Measurements from ENCODE around the gene POMGNT2.

The POMGNT2 gene

DNA sequence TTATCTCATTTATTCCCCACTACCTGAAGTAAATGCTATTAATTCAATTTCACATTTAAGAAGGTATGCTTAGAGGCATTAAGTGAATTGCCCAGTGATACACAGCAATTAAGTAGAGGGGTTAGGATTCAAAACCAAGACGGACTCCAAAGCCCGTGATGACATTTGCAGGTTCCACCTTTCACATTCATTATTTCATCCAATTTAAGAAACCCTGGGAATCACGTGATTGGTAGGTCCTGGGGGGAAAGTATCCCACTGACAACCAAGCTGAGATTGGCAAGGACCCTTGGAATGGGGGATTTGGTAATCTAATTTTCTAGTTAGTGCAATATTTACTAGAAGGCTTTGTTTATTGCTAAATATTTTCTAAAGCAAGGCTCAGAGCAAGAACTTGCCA is 1.8 kb downstream of the POMGNT2 start:
- in situ Hi-C loops (cut with MboI; ENCODE audit: low sequenced_read_pairs): no loop called here

DNA sequence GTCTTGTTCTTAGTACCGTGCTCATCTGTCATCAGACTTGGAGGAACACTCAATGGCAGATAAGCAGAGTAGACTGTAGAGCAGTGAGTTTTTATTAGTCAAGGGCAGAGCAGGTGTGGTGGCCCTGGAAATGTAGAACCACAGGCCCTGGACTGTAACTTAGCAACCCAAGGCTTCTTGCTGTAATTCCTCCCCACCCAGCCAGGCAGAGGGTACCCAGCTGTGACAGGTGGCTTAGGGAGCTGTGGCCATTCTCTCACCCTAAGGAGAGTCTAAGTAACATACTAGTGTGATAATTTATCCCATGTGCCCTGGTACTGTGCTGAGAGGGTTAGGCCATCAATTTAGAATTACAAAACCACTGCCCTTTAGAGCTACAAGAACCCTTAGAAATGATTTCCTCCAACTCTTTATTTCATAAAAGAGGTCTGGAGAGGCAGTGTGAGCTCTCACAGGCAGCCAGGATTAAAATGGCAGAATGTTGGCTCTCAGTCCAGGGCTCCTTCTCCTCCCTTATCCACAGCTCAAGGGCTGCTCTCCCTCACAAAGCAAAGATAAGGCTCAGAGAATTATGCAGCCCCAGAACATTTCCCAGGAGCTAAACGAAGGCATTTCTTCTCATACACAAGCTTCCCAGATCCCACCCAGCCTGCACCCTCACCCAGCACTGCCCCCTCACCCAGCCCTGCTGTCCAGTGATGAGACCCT is 3.0 kb downstream of the POMGNT2 start:
- in situ Hi-C loops (cut with MboI; ENCODE audit: low sequenced_read_pairs): no loop called here

- in situ Hi-C loops (cut with MboI; ENCODE audit: low sequenced_read_pairs): no loop called here
Observed at GRCh38 chr3:43098761-43099160, 7.1 kb downstream of the POMGNT2 start.

DNA sequence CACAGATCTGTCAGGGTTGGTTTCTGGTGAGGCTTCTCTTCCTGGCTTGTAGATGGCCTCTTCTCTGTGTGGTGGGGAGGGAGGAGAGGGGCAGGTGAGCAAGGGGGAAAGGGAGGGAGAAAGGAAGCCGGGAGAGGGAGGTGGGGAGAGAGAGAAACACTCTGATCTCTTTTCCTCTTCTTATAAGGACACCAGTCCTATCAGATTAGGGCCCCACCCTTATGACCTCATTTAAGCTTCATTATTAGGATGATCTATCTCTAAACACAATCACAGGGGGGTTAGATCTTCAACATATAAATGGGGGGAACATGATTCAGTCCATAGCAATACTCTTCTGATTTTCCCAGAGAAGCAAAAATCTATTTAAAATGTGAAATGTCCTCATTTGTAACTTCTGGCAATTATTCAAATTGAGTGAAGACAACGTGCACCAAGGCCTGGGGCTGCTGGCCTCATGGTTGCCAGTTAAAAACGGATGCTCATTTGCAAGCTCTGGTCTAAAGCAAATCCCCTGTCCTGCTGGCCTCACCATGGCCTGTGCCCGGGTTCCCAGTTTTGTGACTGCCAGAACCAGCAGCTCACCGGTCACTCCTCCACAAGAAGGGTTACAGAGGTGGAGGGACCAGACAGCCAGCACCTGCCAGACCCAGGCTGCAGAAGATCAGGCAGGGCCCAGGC is 8.3 kb downstream of the POMGNT2 start:
- in situ Hi-C loops (cut with MboI; ENCODE audit: low sequenced_read_pairs): no loop called here

GRCh38 chr3:43096761-43097160 is 9.1 kb downstream of the POMGNT2 start:
- in situ Hi-C loops (cut with MboI; ENCODE audit: low sequenced_read_pairs): no loop called here

GRCh38 chr3:43095370-43095769 is 10.5 kb downstream of the POMGNT2 start:
- in situ Hi-C loops (cut with MboI; ENCODE audit: low sequenced_read_pairs): no loop called here

DNA sequence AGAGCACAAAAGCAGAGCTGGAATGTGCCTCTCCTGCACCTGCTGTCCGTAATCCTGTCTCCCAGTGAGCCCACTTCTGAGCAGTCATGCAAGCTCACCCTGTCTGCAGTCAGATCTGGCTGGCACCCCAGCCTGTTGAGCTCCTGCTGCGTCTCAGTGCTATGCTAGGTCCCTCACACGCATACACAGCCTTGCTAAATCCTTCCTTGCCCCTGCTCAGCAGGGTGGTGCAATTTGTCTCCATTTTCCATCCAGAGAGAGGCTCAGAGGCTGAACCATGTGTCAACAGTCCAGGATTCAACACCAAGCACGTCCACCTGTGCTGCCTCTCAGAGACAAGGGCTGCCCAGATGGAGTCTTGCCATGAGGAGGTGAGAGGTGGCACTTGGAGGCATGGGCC is 11.0 kb downstream of the POMGNT2 start:
- in situ Hi-C loops (cut with MboI; ENCODE audit: low sequenced_read_pairs): no loop called here

GRCh38 chr3:43094381-43094780 is 11.5 kb downstream of the POMGNT2 start:
- in situ Hi-C loops (cut with MboI; ENCODE audit: low sequenced_read_pairs): no loop called here

DNA sequence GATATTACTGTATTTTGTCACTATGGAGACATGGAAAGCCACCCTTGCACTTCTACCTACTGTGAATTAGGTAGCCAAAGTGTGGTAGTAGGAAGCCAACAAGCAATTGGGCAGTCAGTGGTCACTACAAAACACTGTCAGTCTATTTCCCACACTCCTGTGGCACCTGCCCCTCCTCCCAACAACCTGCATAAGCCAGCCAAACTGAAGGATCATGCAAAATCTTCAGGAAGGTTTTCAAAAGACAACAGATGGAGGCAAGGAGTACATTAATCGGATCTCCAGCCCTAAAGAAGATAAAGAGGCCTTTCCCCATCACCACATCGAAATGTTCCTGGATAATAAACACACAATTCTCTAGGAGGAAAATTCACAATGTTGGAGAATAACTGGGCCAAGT is 11.9 kb downstream of the POMGNT2 start:
- in situ Hi-C loops (cut with MboI; ENCODE audit: low sequenced_read_pairs): no loop called here

- in situ Hi-C loops (cut with MboI; ENCODE audit: low sequenced_read_pairs): no loop called here
Observed at GRCh38 chr3:43093006-43093405, 12.9 kb downstream of the POMGNT2 start.

DNA sequence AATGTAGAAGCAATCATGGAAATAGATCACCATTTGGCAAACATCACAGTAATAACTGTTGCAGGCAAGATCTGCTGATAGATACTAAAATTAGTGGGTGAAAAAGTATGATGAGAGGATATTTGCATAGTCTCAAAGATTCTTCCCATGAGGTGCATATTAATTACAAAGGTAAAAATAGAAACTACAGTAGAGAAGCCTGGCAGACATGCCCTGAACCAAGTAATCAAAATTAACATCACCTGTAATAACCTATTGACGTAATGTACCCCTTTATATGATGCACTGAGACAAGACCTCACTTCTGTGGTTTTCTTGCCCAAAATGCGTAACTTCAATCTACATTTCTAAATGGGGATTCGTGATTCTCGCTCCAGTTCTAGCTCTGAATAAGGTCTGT is 14.4 kb downstream of the POMGNT2 start:
- in situ Hi-C loops (cut with MboI; ENCODE audit: low sequenced_read_pairs): no loop called here

GRCh38 chr3:43090238-43090637 is 15.6 kb downstream of the POMGNT2 start:
- in situ Hi-C loops (cut with MboI; ENCODE audit: low sequenced_read_pairs): no loop called here

GRCh38 chr3:43089081-43089480 is 16.8 kb downstream of the POMGNT2 start:
- in situ Hi-C loops (cut with MboI; ENCODE audit: low sequenced_read_pairs): no loop called here

GRCh38 chr3:43087249-43087776 is 18.6 kb downstream of the POMGNT2 start:
- in situ Hi-C loops (cut with MboI; ENCODE audit: low sequenced_read_pairs): no loop called here

- in situ Hi-C loops (cut with MboI; ENCODE audit: low sequenced_read_pairs): no loop called here
Observed at GRCh38 chr3:43086460-43087165, 19.3 kb downstream of the POMGNT2 start.

- in situ Hi-C loops (cut with MboI; ENCODE audit: low sequenced_read_pairs): no loop called here
Observed at GRCh38 chr3:43082457-43082856, 23.4 kb downstream of the POMGNT2 start.

DNA sequence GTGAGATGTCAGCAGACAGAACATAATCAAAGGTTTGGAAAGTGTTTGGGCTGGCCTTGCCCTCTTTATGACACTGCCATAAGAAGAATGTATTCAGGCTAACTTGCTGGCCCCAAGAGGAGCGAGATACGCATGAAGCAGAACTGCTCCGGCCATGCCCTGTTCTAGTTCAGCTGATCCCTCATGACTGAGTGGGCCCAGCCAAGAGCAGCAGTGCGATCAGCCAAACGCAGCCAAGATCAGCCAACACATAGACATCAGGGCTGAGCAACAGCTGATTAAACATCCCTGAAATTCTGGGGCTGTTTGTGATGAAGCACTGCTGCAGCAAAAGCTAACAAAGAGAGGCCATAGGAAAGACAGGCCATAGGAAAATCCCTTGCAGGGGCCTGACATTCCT is 24.1 kb downstream of the POMGNT2 start:
- in situ Hi-C loops (cut with MboI; ENCODE audit: low sequenced_read_pairs): no loop called here

GRCh38 chr3:43080726-43081568 is 24.9 kb downstream of the POMGNT2 start:
- in situ Hi-C loops (cut with MboI; ENCODE audit: low sequenced_read_pairs): no loop called here

- in situ Hi-C loops (cut with MboI; ENCODE audit: low sequenced_read_pairs): no loop called here
Observed at GRCh38 chr3:43079536-43080332, 26.1 kb downstream of the POMGNT2 start.

GRCh38 chr3:43077707-43078106 is 28.2 kb downstream of the POMGNT2 start:
- in situ Hi-C loops (cut with MboI; ENCODE audit: low sequenced_read_pairs): no loop called here
